HG03575 (cell line): ENCODE data around the gene CASP7.

Experiments
- ATAC-seq: cut with Tn5 transposase; IDR thresholded peaks from one replicate; pipeline ENCODE4 v1.9.1; 2021; ENCODE audit not compliant: unreplicated experiment, insufficient number of reproducible peaks, low FRiP score; ENCODE audit errors: extremely low read depth

The CASP7 gene

GRCh38 chr10:113708640-113709039 lies 28.9 kb downstream of the CASP7 start:
- ATAC-seq: no peak

GRCh38 chr10:113709221-113709838 lies 29.6 kb downstream of the CASP7 start:
- ATAC-seq: no peak

GRCh38 chr10:113711142-113711541 lies 31.4 kb downstream of the CASP7 start:
- ATAC-seq: no peak

GRCh38 chr10:113712024-113712423 lies 32.3 kb downstream of the CASP7 start:
- no peak for ATAC-seq

- ATAC-seq: no peak
Measured at GRCh38 chr10:113712755-113713639, 33.3 kb downstream of the CASP7 start.

- ATAC-seq: no peak
Measured at GRCh38 chr10:113713640-113713982, 33.9 kb downstream of the CASP7 start.

- ATAC-seq: no peak
Measured at GRCh38 chr10:113716109-113716910, 36.6 kb downstream of the CASP7 start.

- no peak for ATAC-seq
Measured at GRCh38 chr10:113718969-113719822, 39.5 kb downstream of the CASP7 start.

GRCh38 chr10:113720386-113720785 lies 40.7 kb downstream of the CASP7 start:
- ATAC-seq: no peak

- no peak for ATAC-seq
Measured at GRCh38 chr10:113732160-113732881, 52.6 kb downstream of the CASP7 start.

- ATAC-seq: no peak
Measured at GRCh38 chr10:113732966-113733365, 53.3 kb downstream of the CASP7 start.

- no peak for ATAC-seq
Measured at GRCh38 chr10:113733635-113734034, 53.9 kb downstream of the CASP7 start.

GRCh38 chr10:113735913-113736312 lies 56.2 kb downstream of the CASP7 start:
- ATAC-seq: no peak

GRCh38 chr10:113736576-113736975 lies 56.9 kb downstream of the CASP7 start:
- ATAC-seq: no peak

- no peak for ATAC-seq
Measured at GRCh38 chr10:113739031-113739430, 59.3 kb downstream of the CASP7 start.

GRCh38 chr10:113739577-113739976 lies 59.9 kb downstream of the CASP7 start:
- ATAC-seq: no peak

GRCh38 chr10:113740850-113741249 lies 61.1 kb downstream of the CASP7 start:
- ATAC-seq: no peak

- no peak for ATAC-seq
Measured at GRCh38 chr10:113742466-113742865, 62.8 kb downstream of the CASP7 start.
